Peyer's patch (tissue), 4 donors: ENCODE measurements around the gene CAV1. TPM values are rescaled to one million over a fixed set of nuclear protein-coding genes. Genes with fewer than 3 reads are reported as not detected.
A peak's percentile ranks its signal among the peaks of the same experiment; 100 is the strongest.

Source experiments
- DNase-seq, 3 donors: peaks; one replicate each; pipeline ENCODE4 v3.0.0-alpha.2; 2017 to 2019
- H3K27ac ChIP-seq, 4 donors: fragments of 200-600 bp; sonication (generic); one replicate each; pipeline ENCODE4 v1.5.1; 2016 to 2019
- H3K27me3 ChIP-seq, 2 donors: fragments of 200-600 bp; sonication (generic); one replicate each; pipeline ENCODE4 v1.5.1; 2019
- H3K36me3 ChIP-seq, 3 donors: fragments of 200-600 bp; sonication (generic); one replicate each; pipeline ENCODE4 v1.5.1; 2016 to 2019
- H3K4me1 ChIP-seq, 4 donors: fragments of 200-600 bp; sonication (generic); one replicate each; pipeline ENCODE4 v1.5.1; 2016 to 2019
- H3K4me3 ChIP-seq, 4 donors: fragments of 200-600 bp; sonication (generic); 1 replicate in 3 of 4; 2 replicates in 1 of 4; pipeline ENCODE4 v1.5.1; 2016 to 2019; ENCODE audit warnings: mild to moderate bottlenecking in 1 of 4
- H3K9me3 ChIP-seq, 4 donors: fragments of 200-600 bp; sonication (generic); one replicate each; pipeline ENCODE4 v1.5.1; 2016 to 2019; ENCODE audit warnings: mild to moderate bottlenecking in 1 of 4
- POLR2A ChIP-seq, 2 donors: fragments of 450-650 bp; IDR thresholded peaks; one replicate each; pipeline ENCODE4 v1.5.1; 2017; ENCODE audit warnings: antibody characterized with exemption in 2 of 2, mild to moderate bottlenecking in 2 of 2, moderate library complexity in 2 of 2
- total RNA-seq, 4 donors: library from RNA; depleted of rRNA; stranded (reverse); fragments of >200 nt; gene quantifications; one replicate each; pipeline ENCODE4 v1.1.0, GENCODE V29; 2016
- TF ChIP-seq, protein P1 (sequence below), 6 experiments: fragments of 450-650 bp in 4 of 6; fragments of 200-600 bp in 2 of 6; sonication (generic) in 1 of 6; IDR thresholded peaks; one replicate each; pipeline ENCODE4 v1.5.1; 2017 to 2019; ENCODE audit warnings: antibody characterized with exemption in 6 of 6, mild to moderate bottlenecking in 3 of 6, moderate library complexity in 1 of 6

The CAV1 gene
- total RNA-seq, 4 donors from 2014 or later: 17.7 to 42.6 (median 27.6) TPM

DNA sequence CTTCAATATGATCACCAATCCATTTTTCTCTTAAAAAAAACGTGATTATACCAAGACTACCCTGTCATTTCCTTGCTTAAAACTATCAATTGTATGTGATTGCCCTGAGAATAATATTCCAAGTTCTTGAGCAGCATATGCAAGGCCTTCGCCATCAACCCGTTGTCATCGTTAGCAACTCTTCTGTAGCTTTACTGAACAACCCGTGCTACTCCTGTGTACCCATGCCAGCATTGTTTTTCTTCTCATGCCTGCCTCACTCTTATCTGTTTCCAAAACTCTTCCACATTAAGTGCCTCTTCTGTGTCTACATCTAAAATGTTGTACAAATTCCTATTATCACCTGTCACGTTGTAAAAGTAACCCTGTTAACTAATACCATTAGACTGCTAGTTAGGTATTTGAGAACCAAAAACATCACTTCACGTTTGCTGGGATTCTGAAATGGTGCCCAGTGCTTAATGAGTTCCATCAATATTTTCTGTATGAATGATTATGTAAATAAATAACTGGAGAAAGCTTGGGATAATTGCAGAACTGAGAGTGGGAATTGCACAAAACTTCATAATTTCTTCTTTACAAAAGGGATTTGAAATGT lies 14.8 kb upstream of the CAV1 start:
- no peak for TF ChIP-seq POLR2A (IDR thresholded peaks at IDR 0.05)
- TF ChIP-seq, protein P1, sequence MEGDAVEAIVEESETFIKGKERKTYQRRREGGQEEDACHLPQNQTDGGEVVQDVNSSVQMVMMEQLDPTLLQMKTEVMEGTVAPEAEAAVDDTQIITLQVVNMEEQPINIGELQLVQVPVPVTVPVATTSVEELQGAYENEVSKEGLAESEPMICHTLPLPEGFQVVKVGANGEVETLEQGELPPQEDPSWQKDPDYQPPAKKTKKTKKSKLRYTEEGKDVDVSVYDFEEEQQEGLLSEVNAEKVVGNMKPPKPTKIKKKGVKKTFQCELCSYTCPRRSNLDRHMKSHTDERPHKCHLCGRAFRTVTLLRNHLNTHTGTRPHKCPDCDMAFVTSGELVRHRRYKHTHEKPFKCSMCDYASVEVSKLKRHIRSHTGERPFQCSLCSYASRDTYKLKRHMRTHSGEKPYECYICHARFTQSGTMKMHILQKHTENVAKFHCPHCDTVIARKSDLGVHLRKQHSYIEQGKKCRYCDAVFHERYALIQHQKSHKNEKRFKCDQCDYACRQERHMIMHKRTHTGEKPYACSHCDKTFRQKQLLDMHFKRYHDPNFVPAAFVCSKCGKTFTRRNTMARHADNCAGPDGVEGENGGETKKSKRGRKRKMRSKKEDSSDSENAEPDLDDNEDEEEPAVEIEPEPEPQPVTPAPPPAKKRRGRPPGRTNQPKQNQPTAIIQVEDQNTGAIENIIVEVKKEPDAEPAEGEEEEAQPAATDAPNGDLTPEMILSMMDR (IDR thresholded peaks at IDR 0.05): no peak
- Histone ChIP-seq H3K9me3 (no peaks in the 10 kb centered on the region), H3K27me3 (no peaks in the 10 kb centered on the region), H3K4me1 (peaks cover 0 to 10% (median 3%) of the 10 kb centered on the region in 4 donors), H3K36me3 (no peaks in the 10 kb centered on the region), H3K27ac (no peak overlapping the region), H3K4me3 (no peak overlapping the region)
- DNase-seq: no peak

DNA sequence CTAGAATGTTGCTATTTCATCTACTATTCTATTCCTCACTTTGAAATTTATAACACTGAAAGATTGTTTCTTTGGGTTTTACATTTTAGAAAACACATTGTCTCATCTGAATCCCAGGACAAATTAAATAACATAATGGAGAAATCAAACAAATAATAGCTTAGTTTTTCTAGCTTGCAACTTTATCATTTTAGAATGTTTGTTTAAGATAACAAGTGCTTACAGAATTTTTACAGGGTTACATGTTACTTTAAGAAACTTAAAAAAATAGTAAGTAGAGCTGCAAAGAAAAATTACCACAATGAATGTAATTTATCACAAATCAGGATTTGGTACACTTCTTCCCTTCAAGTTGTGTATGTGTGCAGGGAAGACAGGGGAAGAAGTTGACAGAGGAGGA lies 14.0 kb upstream of the CAV1 start:
- no peak for DNase-seq
- TF ChIP-seq, protein P1 (IDR thresholded peaks at IDR 0.05): no peak
- no peak for TF ChIP-seq POLR2A (IDR thresholded peaks at IDR 0.05)
- H3K27ac ChIP-seq: peak overlapping the region in 1 of 4 donors; percentile 71
- H3K4me3 ChIP-seq: no peak overlapping the region
- H3K4me1 ChIP-seq: peaks cover 0 to 10% (median 3%) of the 10 kb centered on the region in 4 donors
- H3K36me3 ChIP-seq: no peaks in the 10 kb centered on the region
- no peaks in the 10 kb centered on the region for H3K27me3 ChIP-seq
- no peaks in the 10 kb centered on the region for H3K9me3 ChIP-seq

DNA sequence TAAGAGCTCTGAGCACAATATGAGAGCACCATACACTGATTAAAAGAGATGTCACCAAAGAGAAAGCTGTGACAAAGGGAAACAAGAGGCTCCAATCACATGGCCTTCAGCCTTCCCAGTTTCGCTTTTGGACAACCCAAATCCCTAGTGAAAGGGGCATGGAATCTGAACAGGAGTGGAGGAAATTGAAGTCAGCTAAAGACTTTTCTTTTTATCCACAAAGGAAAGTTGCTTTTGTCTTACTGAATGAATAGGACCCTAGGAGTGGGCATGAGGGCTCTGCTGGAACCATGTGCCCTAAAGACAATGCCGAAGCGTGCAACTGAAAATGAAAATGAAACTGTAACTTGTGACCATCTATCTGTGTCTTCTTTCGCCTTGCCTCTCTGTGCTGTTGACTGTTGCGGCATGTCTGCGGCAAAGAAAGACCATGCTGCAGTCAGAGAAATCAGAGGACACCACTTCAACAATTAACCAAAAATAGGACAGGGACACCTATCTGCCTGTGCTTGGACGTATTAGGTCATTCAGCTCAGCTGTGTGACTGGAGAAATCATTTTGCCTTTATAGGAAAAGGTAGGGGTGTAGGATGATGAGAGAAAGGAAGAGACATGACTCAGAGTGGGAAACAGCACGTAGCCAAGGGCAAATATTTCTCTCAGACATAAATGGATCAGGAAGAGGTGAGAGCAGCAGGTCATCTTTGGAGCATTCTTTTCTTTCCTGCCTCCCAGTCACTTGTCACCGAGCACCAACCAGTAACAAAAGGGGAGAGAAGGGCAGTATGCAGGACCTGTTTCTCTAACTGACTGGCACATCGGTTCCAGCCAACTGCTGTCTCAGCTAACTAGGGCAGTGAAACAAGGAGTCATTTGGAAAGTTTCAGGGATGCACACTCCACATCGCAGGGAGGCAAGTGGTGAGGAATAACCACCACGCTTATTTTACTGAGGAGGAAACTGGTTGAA lies 13.0 kb upstream of the CAV1 start:
- no peaks in the 10 kb centered on the region for H3K27me3 ChIP-seq
- peak overlapping the region; percentile 35 to 47 (median 42) for H3K4me3 ChIP-seq
- H3K27ac ChIP-seq: peak overlapping the region; percentile 51 to 71 (median 68)
- H3K4me1 ChIP-seq: peaks cover 0 to 10% (median 3%) of the 10 kb centered on the region in 4 donors
- TF ChIP-seq, protein P1 (IDR thresholded peaks at IDR 0.05): no peak
- no peak for TF ChIP-seq POLR2A (IDR thresholded peaks at IDR 0.05)
- no peaks in the 10 kb centered on the region for H3K36me3 ChIP-seq
- peak in 2 of 3 donors; percentile 38 to 62 for DNase-seq
- no peaks in the 10 kb centered on the region for H3K9me3 ChIP-seq

DNA sequence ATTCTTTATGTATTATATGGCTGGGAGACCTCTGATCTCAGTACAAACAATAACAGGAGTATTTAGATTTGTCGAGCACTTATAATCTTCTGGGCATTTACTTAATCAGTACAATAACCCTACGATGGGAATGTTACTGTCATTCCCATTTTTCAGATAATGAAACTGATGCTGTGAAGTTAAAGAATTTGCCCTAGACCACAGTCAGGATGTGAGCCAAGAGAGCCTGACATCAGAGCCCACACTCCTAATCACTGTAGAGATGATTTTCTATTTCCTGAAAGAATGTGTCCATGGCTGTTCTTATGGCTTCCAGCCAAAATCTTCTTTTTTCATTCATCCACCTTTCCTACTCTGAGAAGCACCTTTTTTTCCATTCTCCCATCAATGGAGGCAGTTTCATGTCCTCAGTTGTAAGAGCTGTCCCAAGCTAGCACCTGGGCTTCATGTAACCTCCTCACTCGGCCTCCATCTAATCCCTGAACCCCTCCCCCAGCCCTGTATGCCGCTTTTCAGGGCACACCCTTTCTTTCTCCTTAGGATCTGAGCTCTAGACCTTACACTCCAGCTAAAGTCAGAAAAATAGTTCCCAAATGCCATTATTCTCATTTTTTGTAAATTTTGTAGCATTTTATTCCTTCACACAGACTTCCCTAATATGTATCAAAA lies 12.2 kb upstream of the CAV1 start:
- Histone ChIP-seq H3K9me3 (no peaks in the 10 kb centered on the region), H3K4me3 (peak overlapping the region; percentile 35 to 47 (median 42)), H3K4me1 (peaks cover 0 to 10% (median 3%) of the 10 kb centered on the region in 4 donors), H3K27me3 (no peaks in the 10 kb centered on the region), H3K36me3 (no peaks in the 10 kb centered on the region), H3K27ac (peak overlapping the region; percentile 51 to 71 (median 68))
- TF ChIP-seq, protein P1 (IDR thresholded peaks at IDR 0.05): no peak
- TF ChIP-seq POLR2A (IDR thresholded peaks at IDR 0.05): no peak
- no peak for DNase-seq

DNA sequence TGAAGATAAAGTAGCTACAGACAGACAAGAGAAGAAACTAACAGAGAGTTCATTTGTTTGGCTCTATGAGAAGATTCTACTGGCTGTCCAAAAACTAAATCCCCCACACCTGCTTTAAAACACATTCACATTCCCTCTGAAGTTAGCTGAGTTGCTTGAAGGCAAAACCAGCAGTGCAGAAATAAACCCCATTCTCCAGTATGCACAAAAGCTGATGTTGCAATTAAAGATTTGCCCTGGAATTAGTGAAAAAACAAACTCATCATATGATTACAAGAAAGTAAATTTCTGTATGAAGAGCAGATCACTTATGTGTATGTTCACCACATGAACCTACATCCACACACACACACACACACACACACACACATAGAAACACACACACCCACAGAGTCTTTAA lies 9.3 kb upstream of the CAV1 start:
- no peaks in the 10 kb centered on the region for H3K9me3 ChIP-seq
- no peaks in the 10 kb centered on the region for H3K27me3 ChIP-seq
- no peaks in the 10 kb centered on the region for H3K36me3 ChIP-seq
- no peak for DNase-seq
- H3K4me3 ChIP-seq: no peak overlapping the region
- no peak for TF ChIP-seq POLR2A (IDR thresholded peaks at IDR 0.05)
- TF ChIP-seq, protein P1 (IDR thresholded peaks at IDR 0.05): no peak
- peaks cover 0 to 10% (median 3%) of the 10 kb centered on the region in 4 donors for H3K4me1 ChIP-seq
- H3K27ac ChIP-seq: no peak overlapping the region
